Hematopoietic multipotent progenitor cell (in vitro differentiated cells): ENCODE data around the gene TSPAN4. TPM values are rescaled to one million over a fixed set of nuclear protein-coding genes. Genes with fewer than 3 reads are reported as not detected.

Experiments used
- DNase-seq, 3 donors: peaks; one replicate each; pipeline ENCODE4 v3.0.0-alpha.2; 2011 to 2015; ENCODE audit warnings: low read depth in 2 of 3, low spot score in 2 of 3
- total RNA-seq: library from RNA; depleted of rRNA; stranded (reverse); fragments of >200 nt; gene quantifications from one replicate; pipeline ENCODE4 v1.2.3, GENCODE V29; 2012

The TSPAN4 gene
- total RNA-seq, 1 donor: 48.2 TPM

DNA sequence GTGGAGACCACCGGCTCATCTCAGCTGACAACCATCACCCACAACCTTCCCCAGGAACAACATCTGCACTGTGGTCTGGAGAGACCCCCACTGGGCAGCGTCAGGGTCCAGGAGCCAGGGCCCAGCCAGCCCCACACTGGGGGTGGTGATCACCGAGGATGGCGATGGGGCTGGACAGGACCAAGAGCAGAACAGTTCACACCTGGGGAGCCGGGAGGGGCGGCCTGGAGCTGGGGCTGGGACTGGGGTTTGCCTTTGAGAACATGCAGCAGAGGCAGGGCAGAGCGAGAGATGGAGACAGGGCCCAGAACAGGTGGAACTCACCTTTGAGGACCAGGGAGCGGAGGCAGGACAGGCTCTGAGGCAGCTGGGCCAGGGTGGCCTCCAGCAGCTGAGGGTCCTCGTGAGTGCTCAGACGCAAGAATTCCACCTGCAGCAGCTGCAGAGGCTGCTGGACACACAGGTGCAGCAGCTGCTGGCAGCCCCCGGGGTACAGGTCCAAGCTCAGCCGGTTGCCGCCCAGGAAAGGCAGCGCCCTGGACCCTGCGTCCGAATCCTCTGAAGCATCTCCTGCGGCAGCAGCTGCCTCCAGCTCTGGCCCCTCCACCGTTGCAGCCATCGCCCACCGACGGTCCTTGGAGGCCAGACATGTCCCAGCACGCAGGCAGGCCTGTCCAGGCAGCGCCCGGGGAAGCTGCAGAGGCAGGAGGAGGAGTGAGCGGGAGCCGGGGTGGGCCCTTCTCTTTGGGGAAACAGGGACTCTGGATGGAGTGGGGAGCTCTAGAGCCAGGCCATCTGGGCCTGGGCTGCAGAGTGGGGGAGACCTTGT, 38.7 kb upstream of the TSPAN4 start:
- DNase-seq: no peak

DNA sequence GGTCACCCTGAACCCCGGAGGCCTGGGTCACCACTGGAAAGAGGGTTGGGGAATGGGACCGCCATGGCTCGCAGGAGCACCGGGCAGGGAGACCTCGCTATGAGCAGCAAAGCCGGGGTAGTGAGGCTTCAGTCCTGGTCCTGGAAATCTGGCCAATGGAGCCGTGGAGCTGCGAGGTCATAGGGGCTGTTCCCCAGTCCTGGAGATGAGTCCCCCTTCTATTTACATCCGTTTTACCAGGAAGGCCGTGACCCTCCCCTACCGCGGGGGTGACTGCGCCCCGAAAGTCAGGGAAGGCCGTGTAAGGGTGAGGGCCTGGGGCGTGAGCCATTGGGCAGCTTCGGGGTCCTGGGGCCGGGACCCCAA, 38.1 kb upstream of the TSPAN4 start:
- no peak for DNase-seq

DNA sequence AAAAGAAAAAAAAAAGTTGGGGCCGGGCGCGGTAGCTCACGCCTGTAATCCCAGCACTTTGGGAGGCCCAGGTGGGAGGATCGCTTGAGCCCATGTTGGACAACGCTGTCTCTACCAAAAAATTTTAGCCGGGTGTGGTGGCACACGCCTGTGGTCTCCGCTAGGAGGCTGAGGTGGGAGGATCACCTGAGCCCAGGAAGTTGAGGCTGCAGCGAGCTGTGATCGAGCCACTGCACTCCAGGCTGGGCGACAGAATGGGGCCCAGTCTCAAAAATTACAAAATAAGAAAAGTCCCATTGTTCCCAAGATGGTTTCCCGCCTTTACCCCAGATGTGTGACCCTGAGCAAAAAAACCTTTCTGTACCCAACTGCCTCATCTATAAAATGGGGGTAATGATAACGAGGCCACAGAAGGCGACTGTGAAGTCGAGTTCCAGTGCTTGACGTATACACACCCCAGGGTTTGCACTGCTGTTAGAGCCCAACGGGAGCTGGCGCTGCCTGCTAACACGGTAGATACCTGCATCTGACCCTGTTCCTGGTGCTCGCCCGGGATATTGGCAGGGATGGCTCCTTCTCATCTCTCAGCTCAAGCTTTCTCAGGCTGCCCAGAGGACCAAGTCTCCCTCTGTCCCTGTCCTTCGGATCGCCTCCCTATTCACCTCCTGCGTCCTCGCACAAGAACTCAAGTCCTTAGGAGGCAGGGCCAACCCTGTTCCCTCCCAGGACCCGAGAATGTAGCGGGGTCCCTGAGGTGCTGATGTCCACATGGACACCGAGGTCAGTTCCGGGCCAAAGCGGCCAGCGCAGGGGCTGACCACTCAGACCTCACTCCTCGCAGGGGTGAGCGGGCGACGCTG, 34.0 kb upstream of the TSPAN4 start:
- DNase-seq: no peak

DNA sequence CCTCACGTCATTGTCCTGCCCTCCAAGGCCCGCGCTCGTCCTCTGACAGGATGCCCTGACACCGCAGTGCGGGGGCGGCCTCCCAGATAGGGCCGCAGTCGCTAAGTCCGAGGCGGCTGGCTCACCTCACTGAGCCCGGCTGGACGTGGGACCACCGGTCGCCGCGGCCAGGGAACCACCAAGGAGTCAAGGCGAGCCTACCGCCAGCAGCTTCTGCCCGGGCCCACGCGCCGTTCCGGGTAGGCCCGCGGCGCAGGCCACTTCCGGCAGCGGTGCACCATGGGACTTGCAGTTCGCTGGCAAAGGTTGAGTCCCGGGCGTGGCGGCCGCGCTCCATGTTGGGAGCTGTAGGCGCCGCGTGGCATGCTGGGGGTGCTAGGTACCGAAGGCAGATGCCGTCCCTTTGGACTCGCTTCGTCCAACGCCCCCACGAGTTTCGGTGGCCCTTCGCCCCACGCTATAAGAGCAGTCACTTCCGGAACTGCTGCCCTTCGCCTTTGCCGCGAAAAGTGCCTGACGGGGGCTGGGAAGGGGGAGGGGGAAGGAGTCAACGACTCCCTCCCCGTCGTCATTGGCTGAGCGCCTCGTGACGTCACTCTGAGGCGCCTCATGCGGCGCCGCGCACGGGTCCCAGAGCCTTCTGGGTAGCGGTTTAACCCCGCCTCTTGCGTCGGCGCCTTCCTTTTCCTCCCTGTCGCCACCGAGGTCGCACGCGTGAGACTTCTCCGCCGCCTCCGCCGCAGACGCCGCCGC, 33.2 kb upstream of the TSPAN4 start, which contains the start of gene RPLP2:
Gene RPLP2 (plus strand): TSS at position 681 of the 753 bp plus-strand sequence. CDS start 268 bp downstream, outside the sequence.
- peak; percentile 97 to 100 (median 98) for DNase-seq

DNA sequence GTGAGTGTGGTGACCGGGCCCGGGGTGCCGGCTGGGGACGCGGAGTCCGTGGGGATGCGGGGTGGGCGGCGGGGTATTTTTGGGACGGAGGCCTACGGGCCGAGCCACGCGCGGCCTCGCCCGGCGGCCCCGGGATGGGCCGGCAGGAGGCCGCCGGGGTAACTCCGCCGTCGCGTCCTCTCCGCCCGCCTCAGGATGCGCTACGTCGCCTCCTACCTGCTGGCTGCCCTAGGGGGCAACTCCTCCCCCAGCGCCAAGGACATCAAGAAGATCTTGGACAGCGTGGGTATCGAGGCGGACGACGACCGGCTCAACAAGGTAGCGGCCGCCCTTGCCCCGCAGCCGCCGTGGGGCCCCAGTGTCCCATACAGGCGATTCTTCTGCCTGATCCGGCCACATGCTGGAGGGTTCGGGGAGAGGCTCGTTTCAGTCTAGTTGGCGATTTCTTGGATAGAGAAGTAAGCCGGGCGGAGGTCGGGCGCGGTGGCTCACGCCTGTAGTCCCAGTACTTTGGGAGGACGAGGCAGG, 32.5 kb upstream of the TSPAN4 start:
- no peak for DNase-seq

DNA sequence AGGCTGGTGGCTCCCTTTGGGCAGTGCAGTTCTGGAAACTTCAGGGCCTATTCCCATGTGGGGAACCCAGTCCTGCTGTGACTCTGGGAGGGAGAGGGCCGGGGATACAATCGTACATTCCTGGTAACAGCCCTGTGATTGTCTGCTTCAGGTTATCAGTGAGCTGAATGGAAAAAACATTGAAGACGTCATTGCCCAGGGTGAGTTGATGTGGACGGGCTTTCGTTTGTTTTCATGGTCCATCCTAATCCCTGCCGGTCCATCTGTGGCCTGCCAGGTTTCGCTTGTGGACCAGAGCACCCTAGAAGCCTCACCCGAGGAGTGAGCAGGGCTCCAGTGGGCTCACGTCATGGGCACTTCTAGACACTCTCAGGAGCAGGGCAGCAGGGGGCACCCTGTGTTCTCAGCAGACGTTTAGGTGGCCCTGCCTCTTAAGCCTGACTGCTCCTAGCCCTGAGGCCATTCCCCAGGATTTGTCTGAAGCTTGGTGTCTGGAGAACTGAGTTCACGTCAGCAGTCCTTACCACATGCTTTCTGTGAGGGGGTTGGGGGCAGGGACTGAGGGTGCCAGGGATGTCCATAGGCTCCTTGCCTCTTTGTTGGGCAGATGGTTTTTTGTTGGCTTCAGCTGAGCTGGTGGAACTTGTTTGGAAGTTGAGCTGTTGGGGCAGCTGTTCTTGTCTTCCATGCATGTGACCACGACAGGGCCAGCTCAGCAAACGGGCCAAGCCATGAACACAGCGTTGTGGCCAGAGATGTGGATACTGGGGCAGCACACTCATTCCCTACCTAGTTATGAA, 31.0 kb upstream of the TSPAN4 start:
- no peak for DNase-seq

DNA sequence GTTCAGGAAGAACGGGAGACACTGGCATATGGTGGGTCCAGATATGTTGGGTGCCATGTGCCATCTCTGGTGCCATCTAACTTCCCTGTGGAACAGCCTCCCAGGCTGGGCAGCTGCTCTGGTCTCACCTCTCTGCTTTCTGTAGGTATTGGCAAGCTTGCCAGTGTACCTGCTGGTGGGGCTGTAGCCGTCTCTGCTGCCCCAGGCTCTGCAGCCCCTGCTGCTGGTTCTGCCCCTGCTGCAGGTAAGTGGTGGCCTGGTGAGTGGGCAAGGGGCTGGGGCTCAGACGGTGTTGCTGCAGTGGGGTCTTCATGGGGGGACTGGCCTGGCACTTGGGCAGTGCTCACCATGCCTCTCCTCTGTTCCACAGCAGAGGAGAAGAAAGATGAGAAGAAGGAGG, 30.3 kb upstream of the TSPAN4 start:
- no peak for DNase-seq

DNA sequence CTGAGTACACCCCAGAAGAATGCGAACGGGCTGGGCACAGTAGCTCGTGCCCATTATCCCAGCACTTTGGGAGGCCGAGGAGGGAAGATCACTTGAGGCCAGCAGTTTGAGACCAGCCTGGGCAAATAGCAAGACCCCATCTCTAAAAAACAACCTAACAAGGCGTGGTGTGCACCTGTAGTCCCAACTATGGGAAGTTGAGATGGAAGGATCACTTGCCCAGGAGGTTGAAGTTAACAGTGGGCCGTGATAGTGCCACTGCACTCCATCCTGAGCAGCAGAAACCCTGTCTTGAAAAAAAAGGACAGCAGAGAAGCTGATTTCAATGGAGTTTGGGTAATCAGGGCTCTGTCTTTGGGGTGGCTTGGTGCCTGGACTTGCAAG, 29.6 kb upstream of the TSPAN4 start:
- no peak for DNase-seq

DNA sequence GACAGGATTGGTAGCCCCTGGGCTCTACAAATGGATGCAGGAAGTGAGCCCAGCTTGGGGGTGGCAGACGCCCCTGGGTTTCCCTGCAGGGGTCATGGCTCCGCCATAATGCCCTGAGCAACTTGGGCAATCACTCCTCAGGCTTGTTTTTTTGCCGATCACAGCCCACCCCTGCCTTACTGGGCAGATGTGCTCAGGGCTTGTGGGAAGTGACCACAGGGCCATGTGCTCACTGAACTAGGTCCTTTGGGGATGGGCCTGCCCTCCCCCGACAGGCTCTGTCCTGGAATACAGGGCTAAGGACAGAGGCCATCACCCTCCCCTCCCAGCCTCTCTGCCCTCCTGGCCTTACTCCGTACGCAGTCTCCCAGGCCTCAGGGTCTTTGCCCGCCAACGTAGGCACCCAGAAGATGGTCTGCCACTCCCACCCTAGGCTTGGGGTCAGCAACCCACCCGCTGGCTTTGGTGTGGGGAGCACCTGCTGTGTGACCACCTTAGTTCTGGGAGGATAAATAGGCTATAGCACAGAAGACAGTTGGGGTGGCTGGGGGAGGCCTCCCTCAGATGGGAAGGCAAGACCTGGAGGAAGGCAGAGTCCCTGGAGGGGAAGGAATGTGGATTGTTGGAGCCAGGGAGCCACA, 29.1 kb upstream of the TSPAN4 start:
- no peak for DNase-seq

DNA sequence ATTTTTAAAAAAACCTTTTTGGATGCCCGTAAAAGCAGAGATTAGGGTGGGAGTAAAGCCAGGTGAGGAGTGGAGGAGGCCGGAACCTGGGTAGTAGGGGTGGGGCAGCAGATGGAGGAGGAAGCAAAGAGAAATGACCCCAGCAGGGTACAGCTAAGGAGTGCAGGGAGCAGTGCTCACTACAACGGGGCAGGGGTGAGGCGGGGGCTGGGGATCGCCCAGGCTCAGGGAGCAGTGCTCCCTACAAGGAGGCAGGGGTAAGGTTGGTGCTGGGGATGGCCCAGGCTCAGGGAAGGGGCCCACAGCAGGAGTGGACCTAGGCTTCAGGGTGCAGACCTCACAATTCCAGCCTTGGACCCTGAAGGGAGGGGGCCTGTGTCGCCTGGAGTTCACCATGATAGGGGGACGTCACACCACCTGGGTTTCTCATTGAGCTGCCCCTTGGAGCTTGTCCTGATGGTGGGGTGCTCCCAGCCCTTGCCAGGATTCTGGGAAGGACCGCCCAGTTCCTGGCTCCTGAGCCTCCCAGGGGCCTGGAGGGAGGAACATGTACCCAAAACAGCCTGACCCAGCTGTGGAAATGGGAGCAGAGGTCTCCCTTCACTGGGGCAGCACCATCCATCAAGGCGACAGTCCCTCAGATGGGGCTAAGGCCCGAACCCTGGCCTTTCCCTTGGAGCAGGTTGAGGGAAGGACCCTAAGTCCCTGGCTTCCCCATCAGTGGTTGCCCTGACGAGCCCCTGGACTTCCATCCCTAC, 26.8 kb upstream of the TSPAN4 start:
- no peak for DNase-seq

DNA sequence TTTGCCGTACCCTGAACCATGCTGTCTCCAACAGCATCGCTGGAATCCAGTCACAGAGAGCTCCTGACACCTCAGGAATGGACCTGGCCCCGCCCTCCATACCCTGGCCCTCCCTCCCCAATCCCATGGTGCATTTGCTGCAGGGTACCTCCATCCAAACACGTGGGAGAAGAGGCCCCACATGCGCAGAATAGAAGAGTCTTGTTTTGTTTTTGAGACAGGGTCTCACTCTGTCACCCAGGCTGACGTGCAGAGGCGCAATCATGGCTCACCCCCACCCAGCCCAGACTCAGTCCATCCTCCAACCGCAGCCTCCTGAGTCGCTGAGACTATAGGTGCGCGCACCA, 26.2 kb upstream of the TSPAN4 start:
- no peak for DNase-seq

DNA sequence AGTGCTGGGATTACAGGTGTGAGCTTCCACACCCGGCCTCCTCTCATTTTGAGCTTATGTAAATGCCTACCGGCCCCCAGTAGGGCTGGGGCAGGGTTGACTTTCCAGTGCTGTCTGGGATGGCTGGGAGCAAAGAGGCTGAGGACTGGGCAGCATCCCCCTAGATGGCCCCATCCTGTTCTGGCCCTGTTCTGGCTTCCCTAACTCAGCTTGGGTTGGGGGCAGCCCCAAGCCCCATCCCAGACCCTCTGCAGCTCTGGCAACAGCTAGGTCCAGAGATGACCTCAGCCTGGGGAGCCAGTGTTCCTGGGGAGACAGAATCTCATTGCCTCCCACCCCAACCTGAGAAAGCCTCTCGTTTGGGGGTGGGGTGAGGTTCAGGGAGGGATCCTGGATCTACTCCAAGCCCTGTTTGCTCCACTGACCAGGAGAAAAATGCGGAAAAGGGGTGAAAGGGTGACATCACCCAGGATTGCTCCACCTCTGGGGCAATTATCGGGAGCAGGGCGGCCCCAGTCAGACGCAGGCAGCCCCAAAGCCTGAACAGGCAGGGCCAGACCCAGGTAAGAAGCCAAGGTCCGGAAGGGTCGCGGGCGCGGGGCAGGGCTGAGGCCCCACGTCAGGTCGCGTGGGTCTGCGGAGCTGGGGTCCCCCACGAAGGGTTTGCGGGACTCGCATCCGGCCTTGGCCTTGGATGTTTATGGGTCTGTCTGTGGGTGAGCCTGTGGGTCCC, 24.1 kb upstream of the TSPAN4 start, which contains the start of gene PNPLA2:
Gene PNPLA2 (plus strand): TSS at position 519 of the 733 bp plus-strand sequence. CDS start 805 bp downstream, outside the sequence.
- DNase-seq: no peak

DNA sequence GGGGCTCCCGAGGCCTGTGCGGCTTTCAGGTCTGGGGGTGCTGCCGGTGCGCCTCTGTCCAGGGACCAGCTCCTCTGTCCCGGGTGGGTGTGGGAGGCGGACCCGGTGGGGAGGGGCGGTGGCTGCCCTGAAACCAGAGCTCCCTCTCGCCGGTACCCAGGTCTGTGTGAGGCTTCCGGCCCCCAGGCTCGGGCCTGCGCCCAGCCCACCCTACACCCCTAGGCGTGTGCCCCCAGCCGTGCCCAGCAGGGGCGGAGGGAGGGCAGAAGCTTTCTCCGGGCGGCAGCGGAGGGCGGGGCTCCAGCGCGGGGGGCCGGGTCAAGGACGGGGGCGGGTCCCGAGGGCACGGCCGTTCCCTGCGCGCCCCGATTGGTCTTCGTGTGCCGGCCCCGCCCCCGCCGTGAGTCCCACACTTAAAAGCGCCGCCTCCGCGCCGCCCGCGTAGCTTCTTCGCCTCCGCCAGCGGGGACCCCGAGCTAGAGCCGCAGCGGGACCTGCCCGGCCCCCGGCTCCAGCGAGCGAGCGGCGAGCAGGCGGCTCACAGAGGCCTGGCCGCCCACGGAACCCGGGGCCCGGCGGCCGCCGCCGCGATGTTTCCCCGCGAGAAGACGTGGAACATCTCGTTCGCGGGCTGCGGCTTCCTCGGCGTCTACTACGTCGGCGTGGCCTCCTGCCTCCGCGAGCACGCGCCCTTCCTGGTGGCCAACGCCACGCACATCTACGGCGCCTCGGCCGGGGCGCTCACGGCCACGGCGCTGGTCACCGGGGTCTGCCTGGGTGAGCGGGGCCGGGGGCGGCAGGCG, 23.3 kb upstream of the TSPAN4 start:
- DNase-seq: peak; percentile 85 to 94 (median 89)

DNA sequence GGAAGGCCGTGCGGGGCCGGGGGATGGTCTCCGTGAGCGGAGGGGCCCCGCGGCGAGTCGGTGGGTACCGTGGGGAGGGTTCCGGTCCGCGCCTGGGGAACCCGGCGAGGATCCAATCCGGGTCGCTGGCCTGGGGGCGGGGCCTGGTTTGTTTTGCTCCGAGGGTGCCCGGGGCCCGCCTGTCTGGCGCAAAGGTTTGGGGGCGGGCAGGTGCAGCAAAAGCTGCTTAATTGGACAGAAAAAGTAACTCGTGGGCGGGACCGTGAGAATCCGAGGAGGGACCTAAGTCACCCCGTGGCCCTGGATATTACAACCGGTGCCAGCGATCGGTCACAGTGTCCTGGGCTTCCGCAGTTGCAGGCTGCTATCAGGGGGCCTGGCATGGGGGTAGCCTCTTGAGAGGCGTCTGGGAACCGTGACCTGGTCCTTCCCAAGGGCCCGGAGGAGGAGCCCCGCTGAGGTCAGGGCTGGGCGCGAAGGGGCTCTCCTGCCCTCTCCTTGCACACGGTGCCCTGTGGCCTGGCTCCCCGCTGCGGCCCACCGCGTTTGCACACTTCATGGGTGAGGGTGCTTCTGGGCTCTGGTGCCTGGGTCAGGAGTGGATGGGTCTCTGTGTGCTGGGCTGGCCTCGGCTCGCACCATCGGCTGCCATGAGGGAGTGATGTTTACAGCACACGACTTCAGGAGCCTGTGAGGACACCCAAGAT, 22.6 kb upstream of the TSPAN4 start:
- peak; percentile 73 to 96 (median 93) for DNase-seq

DNA sequence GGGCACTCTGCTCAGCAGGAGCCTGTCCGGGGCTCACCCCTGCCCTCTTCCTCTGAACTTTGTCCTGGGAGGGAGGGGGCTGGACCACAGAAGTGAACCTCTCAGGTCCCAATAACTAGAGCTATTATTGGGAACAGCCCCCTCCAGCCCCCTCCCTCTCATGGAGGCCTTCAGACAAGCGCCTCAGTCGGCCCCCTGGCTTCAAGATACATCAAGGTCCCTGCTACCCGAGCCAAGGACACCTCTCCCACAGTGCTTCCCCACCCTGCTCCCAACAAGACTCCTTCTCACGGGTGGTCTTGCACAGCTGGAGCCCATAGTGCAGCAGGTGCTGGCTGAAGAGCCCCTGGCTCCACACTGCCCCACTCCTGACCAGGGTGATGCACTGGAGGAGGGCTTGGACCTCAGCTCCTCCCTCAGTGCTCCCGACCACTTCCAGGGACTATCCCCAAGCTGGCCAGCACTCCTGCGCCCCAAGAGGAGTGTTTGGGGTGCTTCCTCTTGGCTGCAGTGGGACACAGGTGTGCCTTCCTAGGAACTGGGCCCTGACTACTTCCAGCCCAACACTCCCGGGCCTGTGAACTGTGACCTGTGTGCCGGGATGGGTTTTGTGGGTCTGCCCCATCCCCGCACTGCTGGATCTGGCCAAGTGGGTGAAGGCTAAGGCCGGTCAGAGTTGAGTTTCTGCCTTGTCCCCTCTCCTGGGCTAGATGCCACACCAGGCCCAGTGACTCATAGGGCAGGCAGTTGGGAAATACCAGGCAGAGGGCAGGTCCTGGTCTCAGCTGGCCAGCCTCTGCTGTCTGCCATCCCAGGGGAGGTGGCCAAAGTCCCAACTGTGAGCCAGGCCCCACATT, 21.8 kb upstream of the TSPAN4 start:
- no peak for DNase-seq
